Endodermal cell (in vitro differentiated cells): ENCODE data around the gene PCCA. TPM values are rescaled to one million over a fixed set of nuclear protein-coding genes. Genes with fewer than 3 reads are reported as not detected.
"Not testable (repeated sequence)": the region's sequence is repeated elsewhere in the genome, so short reads cannot be mapped to it uniquely, and the experiment has no call there.

Experiments used
- DNase-seq: peaks from one replicate; pipeline ENCODE4 v3.0.0-alpha.2; 2017
- H3K27ac ChIP-seq: 2 replicates; pipeline ENCODE4 v1.5.1; 2013; ENCODE audit warnings: mild to moderate bottlenecking, low read depth, low read length, moderate library complexity
- H3K27me3 ChIP-seq: 2 replicates; pipeline ENCODE4 v1.6.1; 2013; ENCODE audit warnings: mild to moderate bottlenecking, low read length, moderate library complexity; ENCODE audit not compliant: insufficient read depth, control insufficient read depth, poor library complexity, severe bottlenecking
- H3K36me3 ChIP-seq: 2 replicates; pipeline ENCODE4 v1.7.0; 2013; ENCODE audit warnings: mild to moderate bottlenecking, low read length, moderate library complexity; ENCODE audit not compliant: control insufficient read depth, insufficient read depth
- H3K4me1 ChIP-seq: one replicate; pipeline ENCODE4 v1.7.0; 2013; ENCODE audit warnings: low read length; ENCODE audit not compliant: control insufficient read depth, insufficient read depth
- H3K4me3 ChIP-seq: 2 replicates; pipeline ENCODE4 v1.5.1; 2013; ENCODE audit warnings: mild to moderate bottlenecking, low read length, moderate library complexity
- H3K9ac ChIP-seq: 2 replicates; pipeline ENCODE4 v1.6.1; 2013; ENCODE audit warnings: mild to moderate bottlenecking, low read length, moderate library complexity; ENCODE audit not compliant: poor library complexity, severe bottlenecking; ENCODE audit errors: extremely low read depth
- H3K9me3 ChIP-seq: 2 replicates; pipeline ENCODE4 v1.6.1; 2013; ENCODE audit warnings: mild to moderate bottlenecking, low read length, moderate library complexity; ENCODE audit not compliant: control insufficient read depth
- H3K27ac Mint-ChIP-seq: 2 replicates; pipeline ENCODE4 v1.8.0; 2020; ENCODE audit warnings: mixed read lengths
- H3K27me3 Mint-ChIP-seq: 2 replicates; pipeline ENCODE4 v1.8.0; 2021; ENCODE audit warnings: mild to moderate bottlenecking, mixed read lengths; ENCODE audit not compliant: insufficient read depth
- H3K36me3 Mint-ChIP-seq: 2 replicates; pipeline ENCODE4 v1.8.0; 2020; ENCODE audit warnings: low read depth, mixed read lengths
- H3K4me1 Mint-ChIP-seq: 2 replicates; pipeline ENCODE4 v1.8.0; 2020; ENCODE audit warnings: mixed read lengths
- H3K4me3 Mint-ChIP-seq: 2 replicates; pipeline ENCODE4 v1.8.0; 2020; ENCODE audit warnings: mild to moderate bottlenecking, moderate library complexity, mixed read lengths
- H3K9me3 Mint-ChIP-seq: 2 replicates; pipeline ENCODE4 v1.8.0; 2020; ENCODE audit warnings: mild to moderate bottlenecking, mixed read lengths
- WGBS, 2 experiments: methylation state at CpG; one replicate each; pipeline versions ENCODE4 v1.1.5 to v1.1.7; 2013; ENCODE audit warnings: missing lambda C conversion rate in 2 of 2, mixed read lengths in 1 of 2; ENCODE audit not compliant: insufficient coverage in 1 of 2, insufficient read length in 1 of 2; 5-methylcytosine and 5-hydroxymethylcytosine counted together
- total RNA-seq, 2 donors: library from RNA; stranded (reverse); fragmentation: NEBNext Ultra II Directional in 1 of 2; extraction: Animal tissue kit (Norgen Biotek cat#: 25700) in 1 of 2; gene quantifications; 2 replicates in 1 of 2; 3 replicates in 1 of 2; pipeline ENCODE4 v1.2.1, GENCODE V29; 2021
- TF ChIP-seq, protein P1 (sequence below): fragments of 200-600 bp; sonication (generic); conservative IDR thresholded peaks from 2 replicates; pipeline ENCODE4 v1.5.0; 2021; ENCODE audit warnings: antibody characterized with exemption, mild to moderate bottlenecking

Gene PCCA
- total RNA-seq, 2 donors from 2014 or later, result 60.2 to 67.2 TPM

DNA sequence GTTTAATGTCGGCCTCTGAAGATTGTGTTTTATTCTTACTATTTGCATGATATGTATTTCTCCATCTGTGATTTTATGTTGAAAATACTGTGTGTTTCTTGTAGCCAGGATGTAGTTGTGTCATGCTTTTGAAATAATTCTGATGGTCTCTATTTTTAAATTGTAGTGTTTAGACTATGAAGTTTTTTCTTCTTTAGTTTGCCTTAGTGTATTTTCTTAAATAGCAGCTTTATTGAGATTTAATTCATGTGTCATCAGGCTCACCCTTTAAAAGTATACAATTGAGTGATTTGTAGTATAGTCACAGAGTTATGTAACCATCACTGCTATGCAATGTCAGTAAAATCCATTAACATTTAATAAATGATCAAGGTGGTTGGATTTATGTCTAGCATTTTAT, 74.5 kb downstream of the PCCA start:
- no peaks in the 10 kb centered on the region for H3K27me3 ChIP-seq
- WGBS, 2 experiments, result 91% methylated on average over 1 of the region's 1 CpG; no CpG with 5 or more reads in 1 of the 2 experiments
- Mint-ChIP-seq H3K36me3 (peaks cover 52% of the 10 kb centered on the region), H3K27me3 (no peaks in the 10 kb centered on the region), H3K27ac (no peak overlapping the region), H3K4me3 (no peak overlapping the region), H3K9me3 (peaks cover 2% of the 10 kb centered on the region), H3K4me1 (no peaks in the 10 kb centered on the region)
- no peak overlapping the region for H3K9ac ChIP-seq
- H3K4me1 ChIP-seq, result no peaks in the 10 kb centered on the region
- no peak overlapping the region for H3K4me3 ChIP-seq
- H3K9me3 ChIP-seq, result no peaks in the 10 kb centered on the region
- H3K36me3 ChIP-seq, result peaks cover 30% of the 10 kb centered on the region
- TF ChIP-seq, protein P1, sequence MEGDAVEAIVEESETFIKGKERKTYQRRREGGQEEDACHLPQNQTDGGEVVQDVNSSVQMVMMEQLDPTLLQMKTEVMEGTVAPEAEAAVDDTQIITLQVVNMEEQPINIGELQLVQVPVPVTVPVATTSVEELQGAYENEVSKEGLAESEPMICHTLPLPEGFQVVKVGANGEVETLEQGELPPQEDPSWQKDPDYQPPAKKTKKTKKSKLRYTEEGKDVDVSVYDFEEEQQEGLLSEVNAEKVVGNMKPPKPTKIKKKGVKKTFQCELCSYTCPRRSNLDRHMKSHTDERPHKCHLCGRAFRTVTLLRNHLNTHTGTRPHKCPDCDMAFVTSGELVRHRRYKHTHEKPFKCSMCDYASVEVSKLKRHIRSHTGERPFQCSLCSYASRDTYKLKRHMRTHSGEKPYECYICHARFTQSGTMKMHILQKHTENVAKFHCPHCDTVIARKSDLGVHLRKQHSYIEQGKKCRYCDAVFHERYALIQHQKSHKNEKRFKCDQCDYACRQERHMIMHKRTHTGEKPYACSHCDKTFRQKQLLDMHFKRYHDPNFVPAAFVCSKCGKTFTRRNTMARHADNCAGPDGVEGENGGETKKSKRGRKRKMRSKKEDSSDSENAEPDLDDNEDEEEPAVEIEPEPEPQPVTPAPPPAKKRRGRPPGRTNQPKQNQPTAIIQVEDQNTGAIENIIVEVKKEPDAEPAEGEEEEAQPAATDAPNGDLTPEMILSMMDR, result no peak
- H3K27ac ChIP-seq, result no peak overlapping the region
- no peak for DNase-seq

DNA sequence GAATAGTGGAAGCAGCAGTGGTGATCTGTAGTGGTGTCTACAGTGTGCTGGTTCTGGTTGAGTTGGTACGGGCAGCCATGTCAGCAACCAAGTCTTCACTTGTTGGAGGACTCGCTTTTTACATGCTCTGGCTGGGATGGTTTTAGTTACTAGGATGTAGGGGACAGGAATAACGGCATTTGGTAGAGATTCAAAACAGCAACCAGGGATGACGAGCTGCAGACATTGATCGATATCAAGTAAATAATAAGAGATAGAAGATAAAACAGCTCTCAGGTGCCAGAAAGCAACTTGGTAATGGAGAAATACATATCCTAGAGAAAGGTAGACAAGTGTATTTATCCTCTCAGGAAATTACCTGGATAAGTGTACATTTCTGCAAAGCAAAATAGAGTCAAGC, 84.3 kb downstream of the PCCA start:
- Histone ChIP-seq H3K9me3 (peaks cover 9% of the 10 kb centered on the region), H3K36me3 (peaks cover 24% of the 10 kb centered on the region), H3K4me3 (no peak overlapping the region), H3K4me1 (no peaks in the 10 kb centered on the region), H3K9ac (no peak overlapping the region), H3K27ac (no peak overlapping the region), H3K27me3 (no peaks in the 10 kb centered on the region)
- H3K27me3 Mint-ChIP-seq, result no peaks in the 10 kb centered on the region
- H3K27ac Mint-ChIP-seq, result no peak overlapping the region
- H3K36me3 Mint-ChIP-seq, result peaks cover 29% of the 10 kb centered on the region
- TF ChIP-seq, protein P1, result no peak
- peaks cover 9% of the 10 kb centered on the region for H3K9me3 Mint-ChIP-seq
- 87% methylated on average over 5 of the region's 5 CpGs for WGBS, 2 experiments
- no peak overlapping the region for H3K4me3 Mint-ChIP-seq
- peaks cover 22% of the 10 kb centered on the region for H3K4me1 Mint-ChIP-seq
- DNase-seq, result no peak

GRCh38 chr13:100174455-100174854, 85.6 kb downstream of the PCCA start:
- Mint-ChIP-seq H3K36me3 (peaks cover 29% of the 10 kb centered on the region), H3K4me1 (peaks cover 25% of the 10 kb centered on the region)
- H3K4me3 Mint-ChIP-seq, H3K27me3 Mint-ChIP-seq, H3K27me3 ChIP-seq, H3K9me3 ChIP-seq, H3K9me3 Mint-ChIP-seq, H3K4me3 ChIP-seq, H3K4me1 ChIP-seq, H3K27ac ChIP-seq, H3K9ac ChIP-seq, DNase-seq, H3K27ac Mint-ChIP-seq: not testable (repeated sequence)
- H3K36me3 ChIP-seq, result peaks cover 23% of the 10 kb centered on the region
- 89 to 98% methylated on average over 4 of the region's 4 CpGs for WGBS, 2 experiments
